GM12878 (cell line): ENCODE results near the gene SMOC2. TPM values are rescaled to one million over a fixed set of nuclear protein-coding genes. Genes with fewer than 3 reads are reported as not detected.

Experiments
- ATAC-seq: fragments of 200-7000 bp; cut with Tn5 transposase; 3 replicates; pipeline ENCODE4 v1.9.1; 2020; ENCODE audit warnings: mild to moderate bottlenecking, moderate library complexity
- BruUV-seq: library from RNA; stranded (reverse); fragments of 400-500 nt; replicated peaks from 2 replicates; lab custom pipeline; 2021; lab: Mats Ljungman, UMichigan
- CTCF ChIA-PET: fragments of 300-600 bp; sonication (Branson Sonifier 250); formaldehyde crosslinking; extraction: SDS; loops from one replicate; lab custom pipeline; 2021; ENCODE audit warnings: inconsistent platforms; lab: Yijun Ruan, JAX
- POLR2A ChIA-PET: fragments of 350-600 bp; formaldehyde crosslinking; extraction: SDS; loops from one replicate; lab custom pipeline; 2021; ENCODE audit warnings: inconsistent platforms; lab: Charles Lee
- RAD21 ChIA-PET: fragments of 300-600 bp; sonication (Branson Sonifier 250); formaldehyde crosslinking; loops from one replicate; lab custom pipeline; 2023; ENCODE audit warnings: antibody characterized with exemption; ENCODE audit not compliant: unreplicated experiment; lab: Charles Lee
- SMC1A ChIA-PET: fragments of 300-600 bp; sonication (Branson Sonifier 250); formaldehyde crosslinking; loops from one replicate; lab custom pipeline; 2023; ENCODE audit not compliant: unreplicated experiment, uncharacterized antibody; lab: Charles Lee
- DNase-seq: peaks from one replicate; pipeline ENCODE4 v3.0.0-alpha.2; 2011; ENCODE audit warnings: low read depth, low spot score
- FAIRE-seq: peaks from 3 replicates; lab custom pipeline; 2011; peaks lifted over from hg19 to GRCh38; lab: Jason Lieb, UNC
- H2AFZ ChIP-seq: 2 replicates; pipeline ENCODE4 v1.6.0; 2011; ENCODE audit warnings: low read depth, low read length, control low read depth; ENCODE audit not compliant: control insufficient read depth
- H3K27ac ChIP-seq: 2 replicates; pipeline ENCODE4 v1.5.1; 2011; ENCODE audit warnings: control low read depth; ENCODE audit not compliant: control insufficient read depth, insufficient read depth
- H3K27me3 ChIP-seq, 2 experiments: replicated peaks in 1 of 2; 2 replicates each; pipeline versions ENCODE4 v1.6.0 to v1.6.1; 2011; ENCODE audit warnings: low read length in 1 of 2; ENCODE audit not compliant: control insufficient read depth in 2 of 2, insufficient read depth in 2 of 2
- H3K36me3 ChIP-seq, 2 experiments: 2 replicates each; pipeline ENCODE4 v1.5.1; 2011; ENCODE audit warnings: low read length in 1 of 2; ENCODE audit not compliant: control insufficient read depth in 2 of 2, insufficient read depth in 2 of 2
- H3K4me1 ChIP-seq: 2 replicates; pipeline ENCODE4 v1.6.1; 2011; ENCODE audit warnings: mild to moderate bottlenecking, low read length, moderate library complexity, mixed read lengths; ENCODE audit not compliant: control insufficient read depth, insufficient read depth
- H3K4me2 ChIP-seq: 2 replicates; pipeline ENCODE4 v1.6.0; 2011; ENCODE audit warnings: control low read depth; ENCODE audit not compliant: control insufficient read depth, insufficient read depth
- H3K4me3 ChIP-seq: fragments of 200-600 bp; sonication (generic); 2 replicates; pipeline ENCODE4 v1.5.1; 2016
- H3K79me2 ChIP-seq: 2 replicates; pipeline ENCODE4 v1.6.0; 2011; ENCODE audit warnings: low read length; ENCODE audit not compliant: control insufficient read depth, insufficient read depth
- H3K9ac ChIP-seq: 2 replicates; pipeline ENCODE4 v1.8.0; 2011; ENCODE audit warnings: low read length, control low read depth, mixed read lengths; ENCODE audit not compliant: control insufficient read depth, insufficient read depth
- H3K9me3 ChIP-seq: replicated peaks from 3 replicates; pipeline ENCODE4 v1.5.1; 2011; ENCODE audit warnings: mild to moderate bottlenecking, low read length; ENCODE audit not compliant: control insufficient read depth, insufficient read depth
- H4K20me1 ChIP-seq: 2 replicates; pipeline ENCODE4 v1.6.0; 2011; ENCODE audit not compliant: control insufficient read depth, insufficient read depth
- BHLHE40 ChIP-seq, 2 experiments: fragments of 450-650 bp in 1 of 2; IDR thresholded peaks; 2 replicates each; pipeline ENCODE4 v1.6.1; 2011 to 2017; ENCODE audit warnings: low read depth in 2 of 2, borderline replicate concordance in 1 of 2, improper control_type of control experiment in 1 of 2, low read length in 1 of 2, mild to moderate bottlenecking in 1 of 2
- CREM ChIP-seq: IDR thresholded peaks from 2 replicates; pipeline ENCODE4 v1.6.1; 2014; ENCODE audit warnings: antibody characterized with exemption, low read depth
- HDAC6 ChIP-seq: fragments of 200-600 bp; sonication (generic); IDR thresholded peaks from one replicate; pipeline ENCODE4 v1.8.0; 2017; ENCODE audit warnings: antibody characterized with exemption; ENCODE audit not compliant: unreplicated experiment
- IRF4 ChIP-seq: IDR thresholded peaks from 2 replicates; pipeline ENCODE4 v1.6.1; 2011; ENCODE audit warnings: low read depth, low read length
- MEF2A ChIP-seq: IDR thresholded peaks from 2 replicates; pipeline ENCODE4 v1.6.1; 2011; ENCODE audit warnings: low read depth, mild to moderate bottlenecking, low read length, moderate library complexity; ENCODE audit not compliant: insufficient read depth
- PML ChIP-seq: IDR thresholded peaks from 2 replicates; pipeline ENCODE4 v1.6.1; 2012; ENCODE audit warnings: low read length, inconsistent platforms
- WGBS: methylation state at CpG from one replicate; pipeline ENCODE4 v1.1.6; 2016; ENCODE audit warnings: low lambda C conversion rate; ENCODE audit not compliant: insufficient replicate concordance, insufficient coverage; ENCODE audit errors: missing lambda C conversion rate; 5-methylcytosine and 5-hydroxymethylcytosine counted together
- in situ Hi-C: fragments of 300-500 bp; cut with MboI; formaldehyde crosslinking; loops from 9 replicates; pipeline ENCODE4 v1.14.3; 2018; ENCODE audit warnings: mixed read lengths
- intact Hi-C: fragments of 100-400 bp; cut with micrococcal nuclease; formaldehyde crosslinking; loops from one replicate; pipeline ENCODE4 v1.14.2; 2022; ENCODE audit not compliant: unreplicated experiment
- polyA plus RNA-seq, 11 experiments: library from polyadenylated mRNA; depleted of rRNA in 4 of 11; unstranded in 6 of 11; stranded (reverse) in 5 of 11; fragments of >200 nt; fragmentation: Nextera tagmentation in 4 of 11; fragmentation: Illumina TruSeq in 1 of 11; extraction: Ambion mirVana in 4 of 11; extraction: Trizol in 1 of 11; gene quantifications; 1 replicate in 1 of 11; 2 replicates in 10 of 11; pipeline versions ENCODE4 v1.2.1 to v1.2.3, GENCODE V29; 2011 to 2016; ENCODE audit warnings: inconsistent platforms in 2 of 11, missing spikeins in 2 of 11, low read depth in 1 of 11
- total RNA-seq, 4 experiments: library from RNA; depleted of rRNA in 3 of 4; stranded (reverse); fragments of >200 nt in 3 of 4; fragmentation: Illumina TruSeq in 1 of 4; extraction: Trizol in 1 of 4; gene quantifications; 2 replicates each; pipeline versions ENCODE4 v1.2.1 to v1.2.3, GENCODE V29; 2013 to 2021
- TF ChIP-seq, protein P1 (sequence below): IDR thresholded peaks from 2 replicates; pipeline ENCODE4 v1.6.1; 2011; ENCODE audit warnings: low read depth, mild to moderate bottlenecking, low read length, moderate library complexity, borderline replicate concordance; ENCODE audit errors: extremely low read depth

Gene SMOC2
- total and polyA plus RNA-seq, 10 of the 15 experiments (the other 5 are each of a cell fraction or from before 2014, with no cell fraction given) = 0.10 to 0.12 TPM; not detected in 8

DNA sequence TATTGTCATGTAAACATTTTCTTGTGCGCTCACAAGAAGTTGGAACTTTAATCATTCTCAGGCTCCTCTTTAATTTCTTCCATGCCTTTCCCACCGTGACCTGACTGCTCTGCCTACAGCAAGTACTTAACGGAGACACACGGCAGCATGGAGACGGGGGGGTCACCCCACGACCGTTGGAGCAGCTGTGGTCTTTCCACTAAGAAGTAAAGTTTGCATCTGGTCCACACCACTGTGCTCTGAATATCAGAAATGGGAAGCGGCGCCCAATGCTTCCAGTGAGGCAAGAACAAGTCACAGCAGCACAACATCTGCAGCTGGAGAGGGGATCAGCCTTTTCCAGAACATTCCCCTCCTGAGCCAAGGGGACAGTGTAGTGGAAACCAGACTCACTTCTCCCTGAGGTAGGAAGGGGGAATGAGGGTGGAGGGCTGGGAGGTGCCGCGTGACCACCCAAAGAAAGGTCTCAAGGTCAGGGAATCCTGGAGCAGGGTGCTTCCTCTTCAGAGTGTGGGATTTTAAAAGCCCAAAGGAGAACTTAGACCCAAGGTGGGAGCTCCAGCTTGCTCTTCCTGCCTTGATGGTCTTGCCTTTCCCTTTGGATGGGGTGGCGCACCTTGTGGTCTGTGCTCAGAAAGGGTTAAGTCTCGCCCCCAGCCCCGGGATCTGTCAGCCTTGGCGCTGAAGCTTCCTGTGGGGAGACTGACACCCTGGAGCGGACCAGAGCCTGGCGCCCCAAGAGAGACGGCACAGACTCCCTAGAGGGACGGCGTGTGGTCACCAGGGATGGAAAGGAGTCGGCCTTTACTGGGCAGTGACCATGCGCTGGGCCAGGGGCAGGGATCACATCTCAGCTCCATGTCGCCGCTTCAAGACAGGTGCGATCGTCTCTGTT, 25.6 kb upstream of the SMOC2 start:
- 56% methylated on average over 26 of the region's 26 CpGs for WGBS
- ChIA-PET CTCF (no interaction called here), POLR2A (no interaction called here), SMC1A (no interaction called here), RAD21 (no interaction called here)
- no peak for FAIRE-seq
- in situ Hi-C loops = no loop called here
- TF ChIP-seq, protein P1, sequence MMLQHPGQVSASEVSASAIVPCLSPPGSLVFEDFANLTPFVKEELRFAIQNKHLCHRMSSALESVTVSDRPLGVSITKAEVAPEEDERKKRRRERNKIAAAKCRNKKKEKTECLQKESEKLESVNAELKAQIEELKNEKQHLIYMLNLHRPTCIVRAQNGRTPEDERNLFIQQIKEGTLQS = no peak
- TF ChIP-seq MEF2A = no peak
- no peak for TF ChIP-seq PML
- no peak for TF ChIP-seq CREM
- no peak for TF ChIP-seq BHLHE40 (IDR thresholded peaks at IDR 0.05; ENCODE audit: borderline replicate concordance in 1 of 2, low read depth in 2 of 2, low read length in 1 of 2)
- TF ChIP-seq IRF4 = no peak
- TF ChIP-seq HDAC6 = no peak
- H3K36me3 ChIP-seq = no peaks in the 10 kb centered on the region
- H3K27ac ChIP-seq = no peak overlapping the region
- H3K27me3 ChIP-seq = no peaks in the 10 kb centered on the region
- H4K20me1 ChIP-seq = no peaks in the 10 kb centered on the region
- no peak overlapping the region for H3K4me2 ChIP-seq
- ATAC-seq = no peak
- H3K9ac ChIP-seq = no peak overlapping the region
- BruUV-seq = no TSS peak
- no peaks in the 10 kb centered on the region; the same call in 2 of the 3 replicates for H3K9me3 ChIP-seq
- no peak overlapping the region for H3K4me3 ChIP-seq
- DNase-seq = no peak
- no peaks in the 10 kb centered on the region for H3K79me2 ChIP-seq
- no peak overlapping the region for H2AFZ ChIP-seq
- no peaks in the 10 kb centered on the region for H3K4me1 ChIP-seq
- intact Hi-C loops = no loop called here
